ENCODE measurements around the gene ROBO2. TPM values are rescaled to one million over a fixed set of nuclear protein-coding genes. Genes with fewer than 3 reads are reported as not detected.

The ROBO2 gene, protein sequence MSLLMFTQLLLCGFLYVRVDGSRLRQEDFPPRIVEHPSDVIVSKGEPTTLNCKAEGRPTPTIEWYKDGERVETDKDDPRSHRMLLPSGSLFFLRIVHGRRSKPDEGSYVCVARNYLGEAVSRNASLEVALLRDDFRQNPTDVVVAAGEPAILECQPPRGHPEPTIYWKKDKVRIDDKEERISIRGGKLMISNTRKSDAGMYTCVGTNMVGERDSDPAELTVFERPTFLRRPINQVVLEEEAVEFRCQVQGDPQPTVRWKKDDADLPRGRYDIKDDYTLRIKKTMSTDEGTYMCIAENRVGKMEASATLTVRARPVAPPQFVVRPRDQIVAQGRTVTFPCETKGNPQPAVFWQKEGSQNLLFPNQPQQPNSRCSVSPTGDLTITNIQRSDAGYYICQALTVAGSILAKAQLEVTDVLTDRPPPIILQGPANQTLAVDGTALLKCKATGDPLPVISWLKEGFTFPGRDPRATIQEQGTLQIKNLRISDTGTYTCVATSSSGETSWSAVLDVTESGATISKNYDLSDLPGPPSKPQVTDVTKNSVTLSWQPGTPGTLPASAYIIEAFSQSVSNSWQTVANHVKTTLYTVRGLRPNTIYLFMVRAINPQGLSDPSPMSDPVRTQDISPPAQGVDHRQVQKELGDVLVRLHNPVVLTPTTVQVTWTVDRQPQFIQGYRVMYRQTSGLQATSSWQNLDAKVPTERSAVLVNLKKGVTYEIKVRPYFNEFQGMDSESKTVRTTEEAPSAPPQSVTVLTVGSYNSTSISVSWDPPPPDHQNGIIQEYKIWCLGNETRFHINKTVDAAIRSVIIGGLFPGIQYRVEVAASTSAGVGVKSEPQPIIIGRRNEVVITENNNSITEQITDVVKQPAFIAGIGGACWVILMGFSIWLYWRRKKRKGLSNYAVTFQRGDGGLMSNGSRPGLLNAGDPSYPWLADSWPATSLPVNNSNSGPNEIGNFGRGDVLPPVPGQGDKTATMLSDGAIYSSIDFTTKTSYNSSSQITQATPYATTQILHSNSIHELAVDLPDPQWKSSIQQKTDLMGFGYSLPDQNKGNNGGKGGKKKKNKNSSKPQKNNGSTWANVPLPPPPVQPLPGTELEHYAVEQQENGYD (N-terminal part only)
- total RNA-seq (not detected), polyA plus RNA-seq (not detected)

GRCh38 chr3:77039606-77040171 lies at the start of gene ROBO2:
ROBO2 (plus strand) TSS chr3:77040099; CDS start chr3:77040786, 687 bp downstream.
- Histone ChIP-seq H3K27me3 (ENCODE audit: insufficient read depth, low read length) (no peaks in the 10 kb centered on the region), H3K36me3 (ENCODE audit: insufficient read depth, low read length) (no peaks in the 10 kb centered on the region), H3K27ac (ENCODE audit: low read depth, low read length) (no peak within 1 kb of the TSS), H3K4me3 (ENCODE audit: low read length in 2 of 2) (no peak within 1 kb of the TSS), H3K4me1 (ENCODE audit: insufficient read depth, low read length) (no peaks in the 10 kb centered on the region), H3K9me3 (ENCODE audit: control insufficient read depth in 1 of 2, low read length in 2 of 2) (no peaks in the 10 kb centered on the region)
- CTCF ChIA-PET (ENCODE audit: partially characterized antibody) = no interaction called here
- intact Hi-C loops (cut with micrococcal nuclease) = no loop called here
- H3K36me3 Mint-ChIP-seq = peaks cover 0 to 7% of the 10 kb centered on the region in 2 donors
- no peak within 1 kb of the TSS for H3K27ac Mint-ChIP-seq
- peaks cover 11 to 14% of the 10 kb centered on the region in 2 donors for H3K27me3 Mint-ChIP-seq
- DNase-seq = peak in 1 of 5 donors; percentile 34
- H3K4me3 Mint-ChIP-seq = no peak within 1 kb of the TSS
- POLR2A ChIA-PET (ENCODE audit: partially characterized antibody) = no interaction called here
- peaks cover 0 to 21% (median 7%) of the 10 kb centered on the region in 8 donors for H3K9me3 Mint-ChIP-seq
- H3K4me1 Mint-ChIP-seq = peaks cover 0 to 2% (median 0%) of the 10 kb centered on the region in 4 donors

DNA sequence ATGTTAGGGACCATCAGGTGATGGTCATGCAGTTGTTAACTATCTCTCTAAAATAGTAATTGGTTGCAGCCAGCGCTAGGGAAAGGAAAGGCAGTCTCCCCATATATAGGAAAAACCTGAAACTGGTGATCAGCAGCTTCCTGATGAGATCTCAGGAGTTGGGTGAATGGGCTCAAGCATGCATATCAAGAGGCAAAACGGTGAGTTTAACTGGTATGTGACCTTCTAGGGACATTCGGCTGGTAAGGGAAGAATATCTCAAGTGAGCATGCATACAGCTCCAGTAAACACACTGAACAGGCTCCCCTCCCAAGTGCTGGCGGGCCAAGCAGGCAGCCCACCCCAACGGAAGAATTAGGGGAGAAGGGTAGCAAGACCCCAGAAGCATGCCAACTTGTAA lies 49.3 kb upstream of the ROBO2 start:
- Mint-ChIP-seq H3K27me3 (no peaks in the 10 kb centered on the region), H3K4me1 (no peaks in the 10 kb centered on the region), H3K36me3 (no peaks in the 10 kb centered on the region), H3K4me3 (no peak overlapping the region), H3K27ac (no peak overlapping the region), H3K9me3 (peaks cover 0 to 10% (median 3%) of the 10 kb centered on the region in 8 donors)
- intact Hi-C loops (cut with micrococcal nuclease) = no loop called here
- Histone ChIP-seq H3K27me3 (ENCODE audit: insufficient read depth, low read length) (no peaks in the 10 kb centered on the region), H3K27ac (ENCODE audit: low read depth, low read length) (no peak overlapping the region), H3K36me3 (ENCODE audit: insufficient read depth, low read length) (no peaks in the 10 kb centered on the region), H3K4me3 (ENCODE audit: low read length in 2 of 2) (no peak overlapping the region), H3K9me3 (ENCODE audit: control insufficient read depth in 1 of 2, low read length in 2 of 2) (no peaks in the 10 kb centered on the region), H3K4me1 (ENCODE audit: insufficient read depth, low read length) (no peaks in the 10 kb centered on the region)
- no peak for DNase-seq
- CTCF ChIA-PET (ENCODE audit: partially characterized antibody) = no interaction called here
- POLR2A ChIA-PET (ENCODE audit: partially characterized antibody) = no interaction called here

GRCh38 chr3:76991165-76991564 lies 48.7 kb upstream of the ROBO2 start:
- Histone ChIP-seq H3K36me3 (ENCODE audit: insufficient read depth, low read length) (no peaks in the 10 kb centered on the region), H3K9me3 (ENCODE audit: control insufficient read depth in 1 of 2, low read length in 2 of 2) (no peaks in the 10 kb centered on the region), H3K4me1 (ENCODE audit: insufficient read depth, low read length) (no peaks in the 10 kb centered on the region), H3K27ac (ENCODE audit: low read depth, low read length) (no peak overlapping the region), H3K27me3 (ENCODE audit: insufficient read depth, low read length) (no peaks in the 10 kb centered on the region), H3K4me3 (ENCODE audit: low read length in 2 of 2) (no peak overlapping the region)
- H3K27me3 Mint-ChIP-seq = no peaks in the 10 kb centered on the region
- POLR2A ChIA-PET (ENCODE audit: partially characterized antibody) = no interaction called here
- CTCF ChIA-PET (ENCODE audit: partially characterized antibody) = no interaction called here
- H3K36me3 Mint-ChIP-seq = no peaks in the 10 kb centered on the region
- DNase-seq = no peak
- H3K4me3 Mint-ChIP-seq = no peak overlapping the region
- H3K9me3 Mint-ChIP-seq = peaks cover 0 to 10% (median 3%) of the 10 kb centered on the region in 8 donors
- H3K27ac Mint-ChIP-seq = no peak overlapping the region
- no peaks in the 10 kb centered on the region for H3K4me1 Mint-ChIP-seq
- intact Hi-C loops (cut with micrococcal nuclease) = no loop called here

DNA sequence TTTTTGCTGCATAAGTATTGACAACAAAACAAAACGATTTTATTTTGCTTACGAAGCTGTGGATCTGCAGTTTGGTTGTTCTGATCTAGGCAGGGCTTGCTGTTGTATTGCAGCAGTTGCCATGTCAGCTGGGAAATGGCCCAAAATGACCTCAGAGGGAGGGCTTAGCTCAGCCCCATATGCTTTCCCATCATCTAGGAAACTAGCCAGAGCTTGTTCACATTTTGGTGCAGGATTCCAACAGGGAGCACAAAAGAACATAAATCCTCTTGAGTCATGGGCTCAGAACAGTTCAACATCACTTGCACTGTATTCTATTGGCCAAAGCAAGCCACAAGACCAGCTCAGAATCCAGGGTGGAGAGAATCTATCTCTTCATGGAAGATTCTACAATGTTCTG lies 42.2 kb upstream of the ROBO2 start:
- H3K9me3 ChIP-seq (ENCODE audit: control insufficient read depth in 1 of 2, low read length in 2 of 2) = no peaks in the 10 kb centered on the region
- POLR2A ChIA-PET (ENCODE audit: partially characterized antibody) = no interaction called here
- H3K4me1 ChIP-seq (ENCODE audit: insufficient read depth, low read length) = no peaks in the 10 kb centered on the region
- H3K27me3 Mint-ChIP-seq = no peaks in the 10 kb centered on the region
- H3K4me1 Mint-ChIP-seq = no peaks in the 10 kb centered on the region
- no peak for DNase-seq
- no peak overlapping the region for H3K4me3 ChIP-seq (ENCODE audit: low read length in 2 of 2)
- H3K9me3 Mint-ChIP-seq = peaks cover 0 to 18% (median 4%) of the 10 kb centered on the region in 8 donors
- CTCF ChIA-PET (ENCODE audit: partially characterized antibody) = no interaction called here
- no peak overlapping the region for H3K27ac ChIP-seq (ENCODE audit: low read depth, low read length)
- no peak overlapping the region for H3K27ac Mint-ChIP-seq
- no peaks in the 10 kb centered on the region for H3K36me3 ChIP-seq (ENCODE audit: insufficient read depth, low read length)
- no peak overlapping the region for H3K4me3 Mint-ChIP-seq
- no peaks in the 10 kb centered on the region for H3K36me3 Mint-ChIP-seq
- intact Hi-C loops (cut with micrococcal nuclease) = no loop called here
- H3K27me3 ChIP-seq (ENCODE audit: insufficient read depth, low read length) = no peaks in the 10 kb centered on the region

DNA sequence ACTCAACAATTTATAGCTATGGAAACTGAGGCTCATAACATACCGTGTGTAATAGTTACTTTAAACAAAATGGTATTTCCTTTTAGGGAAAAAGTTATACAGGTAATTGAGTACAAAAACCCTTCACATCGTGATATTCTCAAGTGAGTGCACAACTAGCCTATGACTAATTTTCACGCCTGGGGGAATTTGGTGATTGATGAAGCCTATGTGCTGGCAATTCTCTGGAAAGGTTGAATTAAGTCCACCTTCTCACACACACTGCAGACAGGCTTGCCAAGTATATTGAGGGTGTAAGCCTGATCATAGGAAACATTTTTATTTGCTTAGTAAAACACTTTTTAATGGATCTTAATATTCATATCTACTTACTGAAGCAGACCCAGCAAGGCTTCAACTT lies 41.3 kb upstream of the ROBO2 start:
- Histone ChIP-seq H3K4me3 (ENCODE audit: low read length in 2 of 2) (no peak overlapping the region), H3K9me3 (ENCODE audit: control insufficient read depth in 1 of 2, low read length in 2 of 2) (no peaks in the 10 kb centered on the region), H3K4me1 (ENCODE audit: insufficient read depth, low read length) (no peaks in the 10 kb centered on the region), H3K36me3 (ENCODE audit: insufficient read depth, low read length) (no peaks in the 10 kb centered on the region), H3K27ac (ENCODE audit: low read depth, low read length) (no peak overlapping the region), H3K27me3 (ENCODE audit: insufficient read depth, low read length) (no peaks in the 10 kb centered on the region)
- no peaks in the 10 kb centered on the region for H3K27me3 Mint-ChIP-seq
- CTCF ChIA-PET (ENCODE audit: partially characterized antibody) = no interaction called here
- no peaks in the 10 kb centered on the region for H3K36me3 Mint-ChIP-seq
- H3K4me1 Mint-ChIP-seq = no peaks in the 10 kb centered on the region
- POLR2A ChIA-PET (ENCODE audit: partially characterized antibody) = no interaction called here
- peaks cover 0 to 17% (median 3%) of the 10 kb centered on the region in 8 donors for H3K9me3 Mint-ChIP-seq
- no peak overlapping the region for H3K4me3 Mint-ChIP-seq
- no peak for DNase-seq
- intact Hi-C loops (cut with micrococcal nuclease) = no loop called here
- H3K27ac Mint-ChIP-seq = no peak overlapping the region

DNA sequence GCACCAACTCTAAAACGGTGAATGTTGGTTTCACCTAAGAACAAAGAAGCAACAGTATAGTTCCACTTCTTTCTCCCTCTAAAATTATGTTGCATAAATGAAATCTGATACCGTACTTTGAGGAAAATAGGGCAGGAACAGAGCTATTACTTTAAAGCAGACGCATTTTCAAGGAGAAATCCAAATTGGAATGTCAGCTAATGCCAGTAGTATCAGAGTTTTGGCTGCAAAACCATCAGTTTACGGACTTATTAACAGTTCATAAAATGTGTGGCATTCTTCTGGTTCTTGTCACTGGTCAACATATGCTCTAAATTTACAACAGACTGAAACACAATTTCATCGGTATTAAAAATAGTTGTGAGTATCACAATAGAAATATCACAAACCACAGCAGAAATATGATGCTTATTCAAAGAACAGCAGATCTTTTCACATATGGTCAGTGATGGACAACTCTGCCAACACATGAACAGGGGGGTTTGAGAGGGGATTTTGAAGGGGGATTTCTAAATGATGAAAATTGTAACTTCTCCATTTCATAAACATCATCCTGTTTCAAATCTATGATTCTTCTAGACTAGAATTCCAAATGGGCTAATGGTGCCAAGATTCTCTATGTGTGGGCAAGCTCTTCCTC lies 38.7 kb upstream of the ROBO2 start:
- Histone ChIP-seq H3K4me1 (ENCODE audit: insufficient read depth, low read length) (no peaks in the 10 kb centered on the region), H3K27me3 (ENCODE audit: insufficient read depth, low read length) (no peaks in the 10 kb centered on the region), H3K27ac (ENCODE audit: low read depth, low read length) (no peak overlapping the region), H3K36me3 (ENCODE audit: insufficient read depth, low read length) (no peaks in the 10 kb centered on the region), H3K4me3 (ENCODE audit: low read length in 2 of 2) (no peak overlapping the region), H3K9me3 (ENCODE audit: control insufficient read depth in 1 of 2, low read length in 2 of 2) (no peaks in the 10 kb centered on the region)
- H3K27me3 Mint-ChIP-seq = no peaks in the 10 kb centered on the region
- intact Hi-C loops (cut with micrococcal nuclease) = no loop called here
- H3K36me3 Mint-ChIP-seq = no peaks in the 10 kb centered on the region
- H3K4me3 Mint-ChIP-seq = no peak overlapping the region
- peak overlapping the region in 1 of 7 donors; percentile 5 for H3K27ac Mint-ChIP-seq
- DNase-seq = no peak
- no peaks in the 10 kb centered on the region for H3K4me1 Mint-ChIP-seq
- peaks cover 0 to 25% (median 4%) of the 10 kb centered on the region in 8 donors for H3K9me3 Mint-ChIP-seq
- CTCF ChIA-PET (ENCODE audit: partially characterized antibody) = no interaction called here
- POLR2A ChIA-PET (ENCODE audit: partially characterized antibody) = no interaction called here

Measured in CD4-positive, alpha-beta memory T cell (primary cell).